GM23338 (cell line): ENCODE results near the gene DHFR2. TPM values are rescaled to one million over a fixed set of nuclear protein-coding genes. Genes with fewer than 3 reads are reported as not detected.

Source experiments
- ATAC-seq: fragments of 200-7000 bp; cut with Tn5 transposase; 3 replicates; pipeline ENCODE4 v1.9.1; 2020
- DNase-seq: peaks from one replicate; pipeline ENCODE4 v3.0.0-alpha.2; 2015; ENCODE audit warnings: low spot score
- H2AFZ ChIP-seq: fragments of 200-600 bp; sonication (generic); 2 replicates; pipeline ENCODE4 v1.8.0; 2016; ENCODE audit warnings: antibody characterized with exemption, mild to moderate bottlenecking, moderate library complexity
- H3F3A ChIP-seq: fragments of 200-600 bp; sonication (generic); replicated peaks from 2 replicates; pipeline ENCODE4 v1.8.0; 2017; ENCODE audit warnings: antibody characterized with exemption, mixed run types, low read depth
- H3K27ac ChIP-seq: fragments of 200-600 bp; sonication (generic); 2 replicates; pipeline ENCODE4 v1.6.1; 2016; ENCODE audit warnings: low read depth
- H3K27me3 ChIP-seq: fragments of 200-600 bp; sonication (generic); 2 replicates; pipeline ENCODE4 v1.8.0; 2016; ENCODE audit warnings: mild to moderate bottlenecking, mixed run types, moderate library complexity; ENCODE audit not compliant: insufficient read depth
- H3K36me3 ChIP-seq: fragments of 200-600 bp; sonication (generic); 2 replicates; pipeline ENCODE4 v1.8.0; 2016; ENCODE audit warnings: mild to moderate bottlenecking; ENCODE audit not compliant: insufficient read depth
- H3K4me1 ChIP-seq: fragments of 200-600 bp; sonication (generic); 2 replicates; pipeline ENCODE4 v1.8.0; 2016; ENCODE audit warnings: mild to moderate bottlenecking, moderate library complexity; ENCODE audit not compliant: insufficient read depth
- H3K4me2 ChIP-seq: fragments of 200-600 bp; sonication (generic); 2 replicates; pipeline ENCODE4 v1.7.1; 2017; ENCODE audit warnings: mixed run types
- H3K4me3 ChIP-seq: fragments of 200-600 bp; sonication (generic); 2 replicates; pipeline ENCODE4 v1.6.1; 2016; ENCODE audit warnings: mixed run types
- H3K79me2 ChIP-seq: fragments of 200-600 bp; sonication (generic); replicated peaks from 2 replicates; pipeline ENCODE4 v1.8.0; 2017; ENCODE audit warnings: mild to moderate bottlenecking; ENCODE audit not compliant: insufficient read depth
- H3K9me2 ChIP-seq: fragments of 200-600 bp; sonication (generic); 2 replicates; pipeline ENCODE4 v1.8.0; 2017; ENCODE audit not compliant: insufficient read depth
- H4K20me1 ChIP-seq: fragments of 200-600 bp; sonication (generic); replicated peaks from 2 replicates; pipeline ENCODE4 v1.8.0; 2017; ENCODE audit warnings: mild to moderate bottlenecking; ENCODE audit not compliant: insufficient read depth
- H3K27ac Mint-ChIP-seq: 2 replicates; pipeline ENCODE4 v1.8.0; 2020; ENCODE audit warnings: inconsistent platforms, mild to moderate bottlenecking, moderate library complexity, mixed read lengths
- H3K27me3 Mint-ChIP-seq: 3 replicates; pipeline ENCODE4 v1.8.0; 2022; ENCODE audit warnings: low read depth, mild to moderate bottlenecking, moderate library complexity, mixed read lengths, inconsistent platforms; ENCODE audit not compliant: insufficient read depth, poor library complexity
- H3K36me3 Mint-ChIP-seq: 3 replicates; pipeline ENCODE4 v1.8.0; 2021; ENCODE audit warnings: low read depth, mild to moderate bottlenecking, inconsistent platforms, moderate library complexity, mixed read lengths
- H3K4me1 Mint-ChIP-seq: 3 replicates; pipeline ENCODE4 v1.8.0; 2020; ENCODE audit warnings: mild to moderate bottlenecking, inconsistent platforms, mixed read lengths
- H3K4me3 Mint-ChIP-seq: 3 replicates; pipeline ENCODE4 v1.8.0; 2021; ENCODE audit warnings: moderate library complexity, mild to moderate bottlenecking, inconsistent platforms, mixed read lengths
- H3K9me3 Mint-ChIP-seq: 3 replicates; pipeline ENCODE4 v1.8.0; 2020; ENCODE audit warnings: moderate library complexity, mild to moderate bottlenecking, inconsistent platforms, mixed read lengths
- CREB1 ChIP-seq: fragments of 250-450 bp; sonication (Bioruptor Pico); IDR thresholded peaks from 2 replicates; pipeline ENCODE4 v1.5.0; 2020; ENCODE audit warnings: low read depth, mild to moderate bottlenecking, moderate library complexity
- ETS1 ChIP-seq: IDR thresholded peaks from 2 replicates; pipeline ENCODE4 v1.6.1; 2016; ENCODE audit warnings: antibody characterized with exemption
- EZH2 ChIP-seq: fragments of 200-600 bp; sonication (generic); IDR thresholded peaks from one replicate; pipeline ENCODE4 v1.8.0; 2017; ENCODE audit warnings: antibody characterized with exemption, mild to moderate bottlenecking, low read depth; ENCODE audit not compliant: unreplicated experiment
- EZH2phosphoT487 ChIP-seq: fragments of 200-600 bp; sonication (generic); IDR thresholded peaks from one replicate; pipeline ENCODE4 v1.8.1; 2018; ENCODE audit warnings: antibody characterized with exemption; ENCODE audit not compliant: unreplicated experiment
- JUNB ChIP-seq: IDR thresholded peaks from one replicate; pipeline ENCODE4 v1.6.1; 2016; ENCODE audit warnings: antibody characterized with exemption; ENCODE audit not compliant: unreplicated experiment
- NANOG ChIP-seq: IDR thresholded peaks from 2 replicates; pipeline ENCODE4 v1.6.1; 2016; ENCODE audit warnings: antibody characterized with exemption, borderline replicate concordance
- POLR2AphosphoS5 ChIP-seq: IDR thresholded peaks from 2 replicates; pipeline ENCODE4 v1.6.1; 2016; ENCODE audit warnings: antibody characterized with exemption, low read depth
- REST ChIP-seq: IDR thresholded peaks from one replicate; pipeline ENCODE4 v1.6.1; 2018; ENCODE audit warnings: antibody characterized with exemption; ENCODE audit not compliant: unreplicated experiment
- STAT1 ChIP-seq: IDR thresholded peaks from one replicate; pipeline ENCODE4 v1.6.1; 2016; ENCODE audit warnings: antibody characterized with exemption; ENCODE audit not compliant: unreplicated experiment
- ZNF114 ChIP-seq: fragments of 250-450 bp; sonication (Bioruptor Pico); IDR thresholded peaks from 2 replicates; pipeline ENCODE4 v1.5.0; 2020; ENCODE audit warnings: mild to moderate bottlenecking, moderate library complexity
- ZNF331 ChIP-seq: fragments of 250-450 bp; sonication (Bioruptor Pico); IDR thresholded peaks from 2 replicates; pipeline ENCODE4 v1.5.0; 2020; ENCODE audit warnings: low read depth, mild to moderate bottlenecking, moderate library complexity
- polyA plus RNA-seq: library from polyadenylated mRNA; unstranded; fragments of >200 nt; fragmentation: Nextera tagmentation; extraction: Ambion mirVana; gene quantifications from 2 replicates; pipeline ENCODE4 v1.2.1, GENCODE V29; 2016
- total RNA-seq: library from RNA; depleted of rRNA; stranded (reverse); fragments of >200 nt; shearing (Covaris generic); gene quantifications from 2 replicates; pipeline ENCODE4 v1.2.3, GENCODE V29; 2014
- TF ChIP-seq, protein P1 (sequence below): fragments of 250-450 bp; sonication (Bioruptor Pico); IDR thresholded peaks from 2 replicates; pipeline ENCODE4 v1.5.0; 2020; ENCODE audit warnings: mild to moderate bottlenecking, moderate library complexity
- TF ChIP-seq, protein P2 (sequence below), 2 experiments: fragments of 200-600 bp in 1 of 2; sonication (generic) in 1 of 2; conservative IDR thresholded peaks; 2 replicates each; pipeline versions ENCODE4 v1.5.1 to v1.6.1; 2016 to 2017; ENCODE audit warnings: antibody characterized with exemption in 2 of 2, low read depth in 2 of 2, mild to moderate bottlenecking in 2 of 2, moderate library complexity in 1 of 2

The DHFR2 gene
- total and polyA plus RNA-seq, 2 experiments from 2014 or later: 1.1 to 1.6 TPM

GRCh38 chr3:94012185-94012584 is 50.5 kb downstream of the DHFR2 start:
- Histone ChIP-seq H3K27me3 (no peaks in the 10 kb centered on the region), H3K4me2 (no peak overlapping the region), H3K36me3 (no peaks in the 10 kb centered on the region), H3K27ac (no peak overlapping the region), H3F3A (no peaks in the 10 kb centered on the region), H2AFZ (no peak overlapping the region), H3K79me2 (no peaks in the 10 kb centered on the region), H4K20me1 (no peaks in the 10 kb centered on the region), H3K4me1 (no peaks in the 10 kb centered on the region), H3K9me2 (no peaks in the 10 kb centered on the region), H3K4me3 (no peak overlapping the region)
- Mint-ChIP-seq H3K9me3 (no peaks in the 10 kb centered on the region), H3K4me1 (no peaks in the 10 kb centered on the region), H3K36me3 (no peaks in the 10 kb centered on the region), H3K27ac (no peak overlapping the region), H3K4me3 (no peak overlapping the region), H3K27me3 (no peaks in the 10 kb centered on the region)
- DNase-seq (no peak), ATAC-seq (no peak)
- TF ChIP-seq ZNF331 (CRISPR knock-in tag): no peak
- TF ChIP-seq, protein P1, sequence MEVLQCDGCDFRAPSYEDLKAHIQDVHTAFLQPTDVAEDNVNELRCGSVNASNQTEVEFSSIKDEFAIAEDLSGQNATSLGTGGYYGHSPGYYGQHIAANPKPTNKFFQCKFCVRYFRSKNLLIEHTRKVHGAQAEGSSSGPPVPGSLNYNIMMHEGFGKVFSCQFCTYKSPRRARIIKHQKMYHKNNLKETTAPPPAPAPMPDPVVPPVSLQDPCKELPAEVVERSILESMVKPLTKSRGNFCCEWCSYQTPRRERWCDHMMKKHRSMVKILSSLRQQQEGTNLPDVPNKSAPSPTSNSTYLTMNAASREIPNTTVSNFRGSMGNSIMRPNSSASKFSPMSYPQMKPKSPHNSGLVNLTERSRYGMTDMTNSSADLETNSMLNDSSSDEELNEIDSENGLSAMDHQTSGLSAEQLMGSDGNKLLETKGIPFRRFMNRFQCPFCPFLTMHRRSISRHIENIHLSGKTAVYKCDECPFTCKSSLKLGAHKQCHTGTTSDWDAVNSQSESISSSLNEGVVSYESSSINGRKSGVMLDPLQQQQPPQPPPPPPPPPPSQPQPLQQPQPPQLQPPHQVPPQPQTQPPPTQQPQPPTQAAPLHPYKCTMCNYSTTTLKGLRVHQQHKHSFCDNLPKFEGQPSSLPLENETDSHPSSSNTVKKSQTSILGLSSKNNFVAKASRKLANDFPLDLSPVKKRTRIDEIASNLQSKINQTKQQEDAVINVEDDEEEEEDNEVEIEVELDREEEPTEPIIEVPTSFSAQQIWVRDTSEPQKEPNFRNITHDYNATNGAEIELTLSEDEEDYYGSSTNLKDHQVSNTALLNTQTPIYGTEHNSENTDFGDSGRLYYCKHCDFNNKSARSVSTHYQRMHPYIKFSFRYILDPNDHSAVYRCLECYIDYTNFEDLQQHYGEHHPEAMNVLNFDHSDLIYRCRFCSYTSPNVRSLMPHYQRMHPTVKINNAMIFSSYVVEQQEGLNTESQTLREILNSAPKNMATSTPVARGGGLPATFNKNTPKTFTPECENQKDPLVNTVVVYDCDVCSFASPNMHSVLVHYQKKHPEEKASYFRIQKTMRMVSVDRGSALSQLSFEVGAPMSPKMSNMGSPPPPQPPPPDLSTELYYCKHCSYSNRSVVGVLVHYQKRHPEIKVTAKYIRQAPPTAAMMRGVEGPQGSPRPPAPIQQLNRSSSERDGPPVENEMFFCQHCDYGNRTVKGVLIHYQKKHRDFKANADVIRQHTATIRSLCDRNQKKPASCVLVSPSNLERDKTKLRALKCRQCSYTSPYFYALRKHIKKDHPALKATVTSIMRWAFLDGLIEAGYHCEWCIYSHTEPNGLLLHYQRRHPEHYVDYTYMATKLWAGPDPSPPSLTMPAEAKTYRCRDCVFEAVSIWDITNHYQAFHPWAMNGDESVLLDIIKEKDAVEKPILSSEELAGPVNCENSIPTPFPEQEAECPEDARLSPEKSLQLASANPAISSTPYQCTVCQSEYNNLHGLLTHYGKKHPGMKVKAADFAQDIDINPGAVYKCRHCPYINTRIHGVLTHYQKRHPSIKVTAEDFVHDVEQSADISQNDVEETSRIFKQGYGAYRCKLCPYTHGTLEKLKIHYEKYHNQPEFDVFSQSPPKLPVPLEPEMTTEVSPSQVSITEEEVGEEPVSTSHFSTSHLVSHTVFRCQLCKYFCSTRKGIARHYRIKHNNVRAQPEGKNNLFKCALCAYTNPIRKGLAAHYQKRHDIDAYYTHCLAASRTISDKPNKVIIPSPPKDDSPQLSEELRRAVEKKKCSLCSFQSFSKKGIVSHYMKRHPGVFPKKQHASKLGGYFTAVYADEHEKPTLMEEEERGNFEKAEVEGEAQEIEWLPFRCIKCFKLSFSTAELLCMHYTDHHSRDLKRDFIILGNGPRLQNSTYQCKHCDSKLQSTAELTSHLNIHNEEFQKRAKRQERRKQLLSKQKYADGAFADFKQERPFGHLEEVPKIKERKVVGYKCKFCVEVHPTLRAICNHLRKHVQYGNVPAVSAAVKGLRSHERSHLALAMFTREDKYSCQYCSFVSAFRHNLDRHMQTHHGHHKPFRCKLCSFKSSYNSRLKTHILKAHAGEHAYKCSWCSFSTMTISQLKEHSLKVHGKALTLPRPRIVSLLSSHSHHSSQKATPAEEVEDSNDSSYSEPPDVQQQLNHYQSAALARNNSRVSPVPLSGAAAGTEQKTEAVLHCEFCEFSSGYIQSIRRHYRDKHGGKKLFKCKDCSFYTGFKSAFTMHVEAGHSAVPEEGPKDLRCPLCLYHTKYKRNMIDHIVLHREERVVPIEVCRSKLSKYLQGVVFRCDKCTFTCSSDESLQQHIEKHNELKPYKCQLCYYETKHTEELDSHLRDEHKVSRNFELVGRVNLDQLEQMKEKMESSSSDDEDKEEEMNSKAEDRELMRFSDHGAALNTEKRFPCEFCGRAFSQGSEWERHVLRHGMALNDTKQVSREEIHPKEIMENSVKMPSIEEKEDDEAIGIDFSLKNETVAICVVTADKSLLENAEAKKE (CRISPR knock-in tag): no peak
- no peak for TF ChIP-seq EZH2phosphoT487
- no peak for TF ChIP-seq ETS1
- no peak for TF ChIP-seq NANOG
- TF ChIP-seq STAT1: no peak
- no peak for TF ChIP-seq POLR2AphosphoS5
- TF ChIP-seq EZH2: no peak
- TF ChIP-seq ZNF114: no peak
- TF ChIP-seq, protein P2, sequence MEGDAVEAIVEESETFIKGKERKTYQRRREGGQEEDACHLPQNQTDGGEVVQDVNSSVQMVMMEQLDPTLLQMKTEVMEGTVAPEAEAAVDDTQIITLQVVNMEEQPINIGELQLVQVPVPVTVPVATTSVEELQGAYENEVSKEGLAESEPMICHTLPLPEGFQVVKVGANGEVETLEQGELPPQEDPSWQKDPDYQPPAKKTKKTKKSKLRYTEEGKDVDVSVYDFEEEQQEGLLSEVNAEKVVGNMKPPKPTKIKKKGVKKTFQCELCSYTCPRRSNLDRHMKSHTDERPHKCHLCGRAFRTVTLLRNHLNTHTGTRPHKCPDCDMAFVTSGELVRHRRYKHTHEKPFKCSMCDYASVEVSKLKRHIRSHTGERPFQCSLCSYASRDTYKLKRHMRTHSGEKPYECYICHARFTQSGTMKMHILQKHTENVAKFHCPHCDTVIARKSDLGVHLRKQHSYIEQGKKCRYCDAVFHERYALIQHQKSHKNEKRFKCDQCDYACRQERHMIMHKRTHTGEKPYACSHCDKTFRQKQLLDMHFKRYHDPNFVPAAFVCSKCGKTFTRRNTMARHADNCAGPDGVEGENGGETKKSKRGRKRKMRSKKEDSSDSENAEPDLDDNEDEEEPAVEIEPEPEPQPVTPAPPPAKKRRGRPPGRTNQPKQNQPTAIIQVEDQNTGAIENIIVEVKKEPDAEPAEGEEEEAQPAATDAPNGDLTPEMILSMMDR (conservative IDR thresholded peaks at IDR 0.05; ENCODE audit: low read depth in 2 of 2): no peak
- no peak for TF ChIP-seq JUNB
- TF ChIP-seq REST: no peak
- TF ChIP-seq CREB1 (CRISPR knock-in tag): no peak
